H9 (cell line): ENCODE measurements around the gene OSBP2. TPM values are rescaled to one million over a fixed set of nuclear protein-coding genes. Genes with fewer than 3 reads are reported as not detected.

Source experiments
- DNase-seq: peaks from one replicate; pipeline ENCODE4 v3.0.0-alpha.2; 2017
- H2AFZ ChIP-seq: one replicate; pipeline ENCODE4 v1.6.1; 2013; ENCODE audit warnings: mild to moderate bottlenecking, low read length, control low read depth, moderate library complexity
- H2AK5ac ChIP-seq: 2 replicates; pipeline ENCODE4 v1.6.1; 2013; ENCODE audit warnings: low read length, control low read depth, mixed read lengths; ENCODE audit not compliant: insufficient read length
- H2BK120ac ChIP-seq: one replicate; pipeline ENCODE4 v1.6.1; 2013; ENCODE audit warnings: low read depth, mild to moderate bottlenecking, low read length, control low read depth, inconsistent platforms; ENCODE audit not compliant: poor library complexity, severe bottlenecking
- H2BK12ac ChIP-seq: 2 replicates; pipeline ENCODE4 v1.6.1; 2013; ENCODE audit warnings: low read length, control low read depth, mixed read lengths, low read depth; ENCODE audit not compliant: insufficient read length
- H2BK15ac ChIP-seq: 2 replicates; pipeline ENCODE4 v1.6.1; 2013; ENCODE audit warnings: low read depth, low read length, control low read depth
- H2BK20ac ChIP-seq: one replicate; pipeline ENCODE4 v1.6.1; 2013; ENCODE audit warnings: low read depth, mild to moderate bottlenecking, low read length, control low read depth, inconsistent platforms; ENCODE audit not compliant: poor library complexity, severe bottlenecking
- H2BK5ac ChIP-seq: 2 replicates; pipeline ENCODE4 v1.6.1; 2013; ENCODE audit warnings: low read length, control low read depth, mixed read lengths; ENCODE audit not compliant: insufficient read length
- H3K14ac ChIP-seq: 2 replicates; pipeline ENCODE4 v1.6.1; 2013; ENCODE audit warnings: low read length, control low read depth; ENCODE audit not compliant: insufficient read depth
- H3K18ac ChIP-seq: 2 replicates; pipeline ENCODE4 v1.6.1; 2013; ENCODE audit warnings: low read depth, mild to moderate bottlenecking, mixed read lengths, low read length, control low read depth; ENCODE audit not compliant: insufficient read length
- H3K23ac ChIP-seq: 2 replicates; pipeline ENCODE4 v1.6.1; 2013; ENCODE audit warnings: low read length, control low read depth, mixed read lengths, low read depth; ENCODE audit not compliant: insufficient read length
- H3K23me2 ChIP-seq: 2 replicates; pipeline ENCODE4 v1.6.1; 2013; ENCODE audit warnings: low read depth, mild to moderate bottlenecking, mixed read lengths, low read length, control low read depth; ENCODE audit not compliant: insufficient read length, poor library complexity, severe bottlenecking
- H3K27ac ChIP-seq: 2 replicates; pipeline ENCODE4 v1.5.1; 2013; ENCODE audit warnings: low read length, control low read depth, mixed read lengths, low read depth; ENCODE audit not compliant: insufficient read length
- H3K27me3 ChIP-seq: 2 replicates; pipeline ENCODE4 v1.6.1; 2013; ENCODE audit warnings: low read length, control low read depth, inconsistent platforms; ENCODE audit not compliant: insufficient read depth
- H3K4ac ChIP-seq: 2 replicates; pipeline ENCODE4 v1.6.1; 2013; ENCODE audit warnings: low read depth, mild to moderate bottlenecking, control low read depth, inconsistent platforms, low read length, moderate library complexity
- H3K4me1 ChIP-seq: 2 replicates; pipeline ENCODE4 v1.6.1; 2013; ENCODE audit warnings: low read length, control low read depth, inconsistent platforms; ENCODE audit not compliant: insufficient read depth
- H3K4me2 ChIP-seq: 2 replicates; pipeline ENCODE4 v1.6.1; 2013; ENCODE audit warnings: low read length, control low read depth, mixed read lengths; ENCODE audit not compliant: insufficient read length, insufficient read depth
- H3K56ac ChIP-seq: 2 replicates; pipeline ENCODE4 v1.6.1; 2013; ENCODE audit warnings: low read depth, mild to moderate bottlenecking, mixed read lengths, low read length, control low read depth; ENCODE audit not compliant: insufficient read length
- H3K79me1 ChIP-seq: 2 replicates; pipeline ENCODE4 v1.6.1; 2013; ENCODE audit warnings: low read depth, mild to moderate bottlenecking, moderate library complexity, low read length, control low read depth, inconsistent platforms; ENCODE audit not compliant: insufficient read depth, poor library complexity, severe bottlenecking
- H3K79me2 ChIP-seq: 2 replicates; pipeline ENCODE4 v1.6.1; 2013; ENCODE audit warnings: low read length, control low read depth, inconsistent platforms; ENCODE audit not compliant: insufficient read depth
- H3K9ac ChIP-seq: 2 replicates; pipeline ENCODE4 v1.6.1; 2013; ENCODE audit warnings: low read length, control low read depth, mixed read lengths; ENCODE audit not compliant: insufficient read length; ENCODE audit errors: extremely low read depth
- H3K9me3 ChIP-seq: one replicate; pipeline ENCODE4 v1.6.1; 2013; ENCODE audit warnings: low read depth, low read length, inconsistent platforms; ENCODE audit not compliant: control insufficient read depth
- H3T11ph ChIP-seq: one replicate; pipeline ENCODE4 v1.6.1; 2013; ENCODE audit warnings: mild to moderate bottlenecking, low read length, control low read depth, inconsistent platforms
- H4K20me1 ChIP-seq: one replicate; pipeline ENCODE4 v1.6.1; 2013; ENCODE audit not compliant: control insufficient read depth, insufficient read length, insufficient read depth
- H4K5ac ChIP-seq: 2 replicates; pipeline ENCODE4 v1.6.1; 2013; ENCODE audit warnings: low read depth, mild to moderate bottlenecking, mixed read lengths, low read length, control low read depth; ENCODE audit not compliant: insufficient read length
- H4K8ac ChIP-seq: replicated peaks from 2 replicates; pipeline ENCODE4 v1.6.1; 2013; ENCODE audit warnings: low read length, control low read depth, mixed read lengths, low read depth; ENCODE audit not compliant: insufficient read length
- H4K91ac ChIP-seq: 2 replicates; pipeline ENCODE4 v1.6.1; 2013; ENCODE audit warnings: low read depth, mild to moderate bottlenecking, moderate library complexity, mixed read lengths, low read length, control low read depth; ENCODE audit not compliant: insufficient read length
- H3K27ac Mint-ChIP-seq, 3 experiments: 2 replicates in 2 of 3; 3 replicates in 1 of 3; pipeline ENCODE4 v1.8.0; 2020 to 2021; ENCODE audit warnings: mixed read lengths in 3 of 3, mild to moderate bottlenecking in 1 of 3, moderate library complexity in 1 of 3
- H3K27me3 Mint-ChIP-seq: 2 replicates; pipeline ENCODE4 v1.8.0; 2021; ENCODE audit warnings: low read depth, mild to moderate bottlenecking, moderate library complexity, mixed read lengths
- H3K36me3 Mint-ChIP-seq, 3 experiments: 2 replicates in 2 of 3; 3 replicates in 1 of 3; pipeline ENCODE4 v1.8.0; 2020 to 2021; ENCODE audit warnings: low read depth in 3 of 3, mixed read lengths in 3 of 3; ENCODE audit not compliant: insufficient read depth in 1 of 3
- H3K4me1 Mint-ChIP-seq, 2 experiments: 2 replicates each; pipeline ENCODE4 v1.8.0; 2020; ENCODE audit warnings: mixed read lengths in 2 of 2
- H3K4me3 Mint-ChIP-seq, 2 experiments: 2 replicates in 1 of 2; 3 replicates in 1 of 2; pipeline ENCODE4 v1.8.0; 2020 to 2021; ENCODE audit warnings: mild to moderate bottlenecking in 2 of 2, mixed read lengths in 2 of 2, moderate library complexity in 1 of 2
- H3K9me3 Mint-ChIP-seq, 2 experiments: 2 replicates in 1 of 2; 3 replicates in 1 of 2; pipeline ENCODE4 v1.8.0; 2020; ENCODE audit warnings: mild to moderate bottlenecking in 2 of 2, mixed read lengths in 2 of 2, moderate library complexity in 1 of 2
- CTCF ChIP-seq: fragments of 200-600 bp; sonication (generic); conservative IDR thresholded peaks from 3 replicates; pipeline ENCODE4 v1.8.0; 2021; ENCODE audit warnings: antibody characterized with exemption, mild to moderate bottlenecking
- WGBS: extraction: QIAGEN DNeasy Blood & Tissue Kit; methylation state at CpG from one replicate; pipeline ENCODE4 v1.1.7; 2013; ENCODE audit warnings: missing lambda C conversion rate, low lambda C conversion rate, mixed read lengths; ENCODE audit not compliant: insufficient read length; ENCODE audit errors: extremely low coverage; 5-methylcytosine and 5-hydroxymethylcytosine counted together
- total RNA-seq: library from RNA; stranded (reverse); gene quantifications from 2 replicates; pipeline ENCODE4 v1.2.1, GENCODE V29; 2021

The OSBP2 gene
- total RNA-seq, 1 experiment from 2014 or later = 3.4 TPM

- no peaks in the 10 kb centered on the region for H3K36me3 Mint-ChIP-seq
- Histone ChIP-seq H2BK120ac (no peak overlapping the region), H2BK20ac (no peak overlapping the region), H2BK12ac (no peak overlapping the region), H3K79me1 (no peaks in the 10 kb centered on the region), H3K27me3 (no peaks in the 10 kb centered on the region; the same call in 1 of the 2 replicates), H3K79me2 (no peaks in the 10 kb centered on the region), H3K4me1 (no peaks in the 10 kb centered on the region), H3T11ph (no peak overlapping the region), H2BK5ac (no peak overlapping the region), H3K4me2 (no peak overlapping the region), H2AFZ (no peak overlapping the region), H3K18ac (no peak overlapping the region), H2AK5ac (no peak overlapping the region), H4K8ac (no peak overlapping the region), H4K5ac (no peak overlapping the region), H3K56ac (no peak overlapping the region), H3K9ac (no peak overlapping the region), H3K23ac (no peak overlapping the region), H4K20me1 (no peaks in the 10 kb centered on the region), H3K23me2 (peaks cover 2% of the 10 kb centered on the region), H3K14ac (no peak overlapping the region), H3K4ac (no peak overlapping the region), H3K9me3 (no peaks in the 10 kb centered on the region), H2BK15ac (no peak overlapping the region), H3K27ac (no peak overlapping the region), H4K91ac (no peak overlapping the region)
- peaks cover 2 to 9% of the 10 kb centered on the region in 2 experiments; a peak in 1 of 4 replicates for H3K4me1 Mint-ChIP-seq
- no peak for TF ChIP-seq CTCF
- no peak overlapping the region for H3K4me3 Mint-ChIP-seq
- H3K9me3 Mint-ChIP-seq = no peaks in the 10 kb centered on the region
- H3K27ac Mint-ChIP-seq = no peak overlapping the region
- H3K27me3 Mint-ChIP-seq = peaks cover 1% of the 10 kb centered on the region
- no peak for DNase-seq
- no CpG with 5 or more reads among the region's 1 CpG for WGBS
These were observed 5.1 kb upstream of the OSBP2 start for GRCh38 chr22:30689622-30690021.
